GM10847 (cell line): ENCODE measurements around the gene MICB.

Source experiments
- POLR2A ChIP-seq: IDR thresholded peaks from 2 replicates; pipeline ENCODE4 v1.6.1; 2011; ENCODE audit not compliant: insufficient read length; ENCODE audit errors: extremely low read depth

MICB gene

GRCh38 chr6:31493875-31494694 is 3.9 kb upstream of the MICB start:
- TF ChIP-seq POLR2A: no peak

GRCh38 chr6:31495580-31495979 is 2.4 kb upstream of the MICB start:
- no peak for TF ChIP-seq POLR2A

- no peak for TF ChIP-seq POLR2A
These were observed 803 bp downstream of the MICB start for GRCh38 chr6:31498748-31499147.

GRCh38 chr6:31502586-31502985 is 4.6 kb downstream of the MICB start:
- TF ChIP-seq POLR2A: no peak

GRCh38 chr6:31510007-31510406 is 12.1 kb downstream of the MICB start:
- no peak for TF ChIP-seq POLR2A

GRCh38 chr6:31513456-31514165 is 15.7 kb downstream of the MICB start:
- no peak for TF ChIP-seq POLR2A

GRCh38 chr6:31521835-31522234 is 23.9 kb downstream of the MICB start:
- no peak for TF ChIP-seq POLR2A

- no peak for TF ChIP-seq POLR2A
These were observed 27.6 kb downstream of the MICB start for GRCh38 chr6:31525553-31525931.

- TF ChIP-seq POLR2A: no peak
These were observed 28.1 kb downstream of the MICB start for GRCh38 chr6:31525932-31526591.

GRCh38 chr6:31528307-31528777 is 30.4 kb downstream of the MICB start:
- no peak for TF ChIP-seq POLR2A

GRCh38 chr6:31528821-31529328 is 30.9 kb downstream of the MICB start, which contains the start of gene MCCD1:
Gene MCCD1 (plus strand): TSS chr6:31528962. CDS start chr6:31529015, 53 bp downstream.
- peak; percentile 19 for TF ChIP-seq POLR2A

GRCh38 chr6:31529329-31530150 is 31.6 kb downstream of the MICB start:
- TF ChIP-seq POLR2A: no peak

- no peak for TF ChIP-seq POLR2A
These were observed 32.7 kb downstream of the MICB start for GRCh38 chr6:31530659-31531058.

GRCh38 chr6:31531162-31531561 is 33.2 kb downstream of the MICB start:
- no peak for TF ChIP-seq POLR2A
